ENCODE data around the gene C10orf95. TPM values are rescaled to one million over a fixed set of nuclear protein-coding genes. Genes with fewer than 3 reads are reported as not detected.

C10orf95 gene
- total RNA-seq, 1 experiment from 2014 or later = not detected

- DNase-seq (ENCODE audit: low read depth) = no peak
Observed at GRCh38 chr10:102434394-102435132, 16.8 kb downstream of the C10orf95 start.

GRCh38 chr10:102433619-102434046 lies 17.7 kb downstream of the C10orf95 start:
- no peak for DNase-seq (ENCODE audit: low read depth)

- DNase-seq (ENCODE audit: low read depth) = peak; percentile 95
Observed at GRCh38 chr10:102432162-102432950, 19.0 kb downstream of the C10orf95 start, which contains the start of gene CUEDC2. CUEDC2 (minus strand) TSS chr10:102432574; CDS start chr10:102425188, 7,386 bp downstream.

GRCh38 chr10:102431452-102432124 lies 19.8 kb downstream of the C10orf95 start:
- peak; percentile 38 for DNase-seq (ENCODE audit: low read depth)

GRCh38 chr10:102429468-102429867 lies 21.9 kb downstream of the C10orf95 start:
- DNase-seq (ENCODE audit: low read depth) = no peak

- no peak for DNase-seq (ENCODE audit: low read depth)
Observed at GRCh38 chr10:102426803-102427287, 24.5 kb downstream of the C10orf95 start.

- no peak for DNase-seq (ENCODE audit: low read depth)
Observed at GRCh38 chr10:102425444-102425843, 25.9 kb downstream of the C10orf95 start.

GRCh38 chr10:102424916-102425315 lies 26.4 kb downstream of the C10orf95 start:
- no peak for DNase-seq (ENCODE audit: low read depth)

GRCh38 chr10:102424145-102424544 lies 27.2 kb downstream of the C10orf95 start:
- DNase-seq (ENCODE audit: low read depth) = no peak

GRCh38 chr10:102423372-102423968 lies 27.9 kb downstream of the C10orf95 start:
- DNase-seq (ENCODE audit: low read depth) = no peak

GRCh38 chr10:102422545-102423129 lies 28.7 kb downstream of the C10orf95 start:
- DNase-seq (ENCODE audit: low read depth) = peak; percentile 64

GRCh38 chr10:102421757-102422512 lies 29.4 kb downstream of the C10orf95 start:
- DNase-seq (ENCODE audit: low read depth) = no peak

- no peak for DNase-seq (ENCODE audit: low read depth)
Observed at GRCh38 chr10:102421507-102421756, 29.9 kb downstream of the C10orf95 start.

- DNase-seq (ENCODE audit: low read depth) = peak; percentile 92
Observed at GRCh38 chr10:102420714-102421506, 30.4 kb downstream of the C10orf95 start, which contains the start of gene FBXL15. FBXL15 (plus strand) TSS chr10:102420836; CDS start chr10:102421130, 294 bp downstream.

GRCh38 chr10:102420181-102420713 lies 31.1 kb downstream of the C10orf95 start:
- no peak for DNase-seq (ENCODE audit: low read depth)

- DNase-seq (ENCODE audit: low read depth) = no peak
Observed at GRCh38 chr10:102419269-102420180, 31.8 kb downstream of the C10orf95 start.

GRCh38 chr10:102418622-102419268 lies 32.6 kb downstream of the C10orf95 start, which contains the start of gene PSD:
PSD (minus strand) TSS chr10:102418785; CDS start chr10:102417038, 1,747 bp downstream.
- DNase-seq (ENCODE audit: low read depth) = no peak

GRCh38 chr10:102416695-102417094 lies 34.6 kb downstream of the C10orf95 start:
- DNase-seq (ENCODE audit: low read depth) = no peak

Data from RPMI7951 (cell line).